ENCODE data around the gene TMEM115. TPM values are rescaled to one million over a fixed set of nuclear protein-coding genes. Genes with fewer than 3 reads are reported as not detected.

TMEM115 gene
- total RNA-seq, 4 donors from 2014 or later, result 14.0 to 75.5 (median 66.2) TPM

GRCh38 chr3:50396502-50396901 lies 37.2 kb upstream of the TMEM115 start:
- DNase-seq, result peak in 1 of 3 donors; percentile 66
- no peaks in the 10 kb centered on the region for H3K27me3 ChIP-seq
- no peak overlapping the region for H3K27ac ChIP-seq
- H3K4me3 ChIP-seq, result no peak overlapping the region
- TF ChIP-seq POLR2A (IDR thresholded peaks at IDR 0.05) (no peak), CTCF (IDR thresholded peaks at IDR 0.05) (no peak)
- H3K9me3 ChIP-seq, result no peaks in the 10 kb centered on the region
- H3K4me1 ChIP-seq, result peaks cover 0 to 4% (median 0%) of the 10 kb centered on the region in 4 donors
- H3K36me3 ChIP-seq, result no peaks in the 10 kb centered on the region

- no peaks in the 10 kb centered on the region for H3K9me3 ChIP-seq
- DNase-seq, result peak in 2 of 3 donors; percentile 79 to 82
- peaks cover 0 to 14% (median 4%) of the 10 kb centered on the region in 4 donors for H3K4me1 ChIP-seq
- peak overlapping the region in 1 of 4 donors; percentile 4 for H3K27ac ChIP-seq
- TF ChIP-seq POLR2A (IDR thresholded peaks at IDR 0.05) (no peak), CTCF (IDR thresholded peaks at IDR 0.05) (no peak)
- no peak overlapping the region for H3K4me3 ChIP-seq
- no peaks in the 10 kb centered on the region for H3K36me3 ChIP-seq
- H3K27me3 ChIP-seq, result no peaks in the 10 kb centered on the region
These were observed 35.9 kb upstream of the TMEM115 start for GRCh38 chr3:50395070-50395860.

GRCh38 chr3:50393061-50393460 lies 33.7 kb upstream of the TMEM115 start:
- Histone ChIP-seq H3K27ac (no peak overlapping the region), H3K9me3 (no peaks in the 10 kb centered on the region), H3K27me3 (no peaks in the 10 kb centered on the region), H3K4me1 (peaks cover 0 to 14% (median 4%) of the 10 kb centered on the region in 4 donors), H3K36me3 (no peaks in the 10 kb centered on the region), H3K4me3 (no peak overlapping the region)
- TF ChIP-seq CTCF (IDR thresholded peaks at IDR 0.05), result no peak
- TF ChIP-seq POLR2A (IDR thresholded peaks at IDR 0.05), result no peak
- no peak for DNase-seq

- no peaks in the 10 kb centered on the region for H3K9me3 ChIP-seq
- H3K4me1 ChIP-seq, result peaks cover 0 to 14% (median 4%) of the 10 kb centered on the region in 4 donors
- no peak for TF ChIP-seq CTCF (IDR thresholded peaks at IDR 0.05)
- no peak for TF ChIP-seq POLR2A (IDR thresholded peaks at IDR 0.05)
- H3K27me3 ChIP-seq, result no peaks in the 10 kb centered on the region
- DNase-seq, result peak in 1 of 3 donors; percentile 54
- no peak overlapping the region for H3K27ac ChIP-seq
- no peak overlapping the region for H3K4me3 ChIP-seq
- no peaks in the 10 kb centered on the region for H3K36me3 ChIP-seq
These were observed 32.9 kb upstream of the TMEM115 start for GRCh38 chr3:50392101-50392715.

- Histone ChIP-seq H3K27me3 (no peaks in the 10 kb centered on the region), H3K9me3 (no peaks in the 10 kb centered on the region), H3K36me3 (no peaks in the 10 kb centered on the region), H3K27ac (peak overlapping the region in 2 of 4 donors; percentile 51 to 70), H3K4me3 (no peak overlapping the region), H3K4me1 (peaks cover 0 to 14% (median 4%) of the 10 kb centered on the region in 4 donors)
- peak in 2 of 3 donors; percentile 81 to 83 for DNase-seq
- no peak for TF ChIP-seq POLR2A (IDR thresholded peaks at IDR 0.05)
- TF ChIP-seq CTCF (IDR thresholded peaks at IDR 0.05), result no peak
These were observed 31.3 kb upstream of the TMEM115 start for GRCh38 chr3:50390508-50391224.
